Islet precursor cell (in vitro differentiated cells): Measurements from ENCODE around the gene SF3A1.

Source experiments
- DNase-seq: peaks from one replicate; pipeline ENCODE4 v3.0.0-alpha.2; 2018

Gene SF3A1

GRCh38 chr22:30386608-30386959 is 29.9 kb upstream of the SF3A1 start:
- DNase-seq, result no peak

- DNase-seq, result no peak
Observed at GRCh38 chr22:30385942-30386341, 29.2 kb upstream of the SF3A1 start.

GRCh38 chr22:30383061-30383460 is 26.4 kb upstream of the SF3A1 start:
- no peak for DNase-seq

GRCh38 chr22:30382340-30382739 is 25.6 kb upstream of the SF3A1 start:
- no peak for DNase-seq

- no peak for DNase-seq
Observed at GRCh38 chr22:30381264-30381663, 24.6 kb upstream of the SF3A1 start.

- DNase-seq, result no peak
Observed at GRCh38 chr22:30380011-30380410, 23.3 kb upstream of the SF3A1 start.

- no peak for DNase-seq
Observed at GRCh38 chr22:30375312-30375849, 18.7 kb upstream of the SF3A1 start.

- peak; percentile 51 for DNase-seq
Observed at GRCh38 chr22:30373331-30374325, 16.9 kb upstream of the SF3A1 start.

GRCh38 chr22:30372915-30373314 is 16.2 kb upstream of the SF3A1 start:
- no peak for DNase-seq

GRCh38 chr22:30371981-30372380 is 15.3 kb upstream of the SF3A1 start:
- no peak for DNase-seq

GRCh38 chr22:30371321-30371720 is 14.6 kb upstream of the SF3A1 start:
- DNase-seq, result no peak

- DNase-seq, result peak; percentile 54
Observed at GRCh38 chr22:30370641-30371230, 14.0 kb upstream of the SF3A1 start.

GRCh38 chr22:30368420-30368819 is 11.7 kb upstream of the SF3A1 start:
- DNase-seq, result no peak

- DNase-seq, result no peak
Observed at GRCh38 chr22:30365891-30366290, 9.2 kb upstream of the SF3A1 start.

GRCh38 chr22:30362651-30363281 is 6.1 kb upstream of the SF3A1 start:
- DNase-seq, result no peak

GRCh38 chr22:30361916-30362650 is 5.4 kb upstream of the SF3A1 start:
- no peak for DNase-seq

GRCh38 chr22:30358541-30358940 is 1.8 kb upstream of the SF3A1 start:
- no peak for DNase-seq

- DNase-seq, result no peak
Observed at GRCh38 chr22:30357650-30358215, 1.0 kb upstream of the SF3A1 start.

- DNase-seq, result no peak
Observed at GRCh38 chr22:30357236-30357570, 509 bp upstream of the SF3A1 start.

- no peak for DNase-seq
Observed at GRCh38 chr22:30354644-30355043, 2.0 kb downstream of the SF3A1 start.

- no peak for DNase-seq
Observed at GRCh38 chr22:30351226-30351625, 5.5 kb downstream of the SF3A1 start.

GRCh38 chr22:30348809-30349208 is 7.9 kb downstream of the SF3A1 start:
- DNase-seq, result no peak

GRCh38 chr22:30348404-30348803 is 8.3 kb downstream of the SF3A1 start:
- no peak for DNase-seq
